ENCODE measurements around the gene PAK4. TPM values are rescaled to one million over a fixed set of nuclear protein-coding genes. Genes with fewer than 3 reads are reported as not detected.

PAK4 gene
- total and polyA plus RNA-seq, 10 of the 15 experiments (the other 5 are each of a cell fraction or from before 2014, with no cell fraction given): 0.08 to 19.3 (median 5.9) TPM

DNA sequence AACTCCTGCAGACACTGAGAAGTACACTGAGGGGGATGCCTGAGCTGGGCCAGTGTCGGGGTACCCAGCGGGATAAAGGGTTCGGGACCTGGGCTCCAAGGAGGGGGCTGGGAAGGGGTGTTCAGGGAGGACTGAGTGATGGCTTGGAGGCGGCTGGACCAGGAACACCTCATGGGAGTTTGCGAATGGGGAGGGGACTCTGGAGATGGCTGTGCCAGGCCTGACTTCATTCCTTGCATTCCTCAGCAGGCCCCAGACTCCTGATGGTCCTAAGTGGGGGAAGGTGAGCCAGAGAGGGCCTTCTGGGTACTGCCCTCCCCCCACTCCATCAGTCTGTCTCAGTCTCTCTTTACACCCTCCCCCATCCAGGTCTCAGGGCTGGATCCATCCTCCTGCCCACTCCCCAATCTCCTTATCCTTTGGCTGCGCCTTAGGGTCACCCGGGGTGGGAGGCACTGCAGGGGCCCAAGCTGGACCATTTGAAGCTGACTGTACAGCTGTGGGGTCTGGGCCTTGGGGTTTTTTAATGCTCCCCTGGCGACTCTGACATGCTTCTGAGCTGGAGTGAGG is 13.8 kb downstream of the PAK4 start:
- no peak for FAIRE-seq
- WGBS (ENCODE audit: insufficient coverage, insufficient replicate concordance, low lambda C conversion rate, missing lambda C conversion rate): 63% methylated on average over 7 of the region's 8 CpGs
- BruUV-seq (replicated peaks): no TSS peak
- in situ Hi-C loops (cut with MboI) (no loop called here), intact Hi-C loops (cut with micrococcal nuclease; ENCODE audit: unreplicated experiment) (no loop called here)
- Histone ChIP-seq H3K4me2 (ENCODE audit: control insufficient read depth, insufficient read depth) (no peak overlapping the region), H4K20me1 (ENCODE audit: control insufficient read depth, insufficient read depth) (no peaks in the 10 kb centered on the region), H2AFZ (ENCODE audit: control insufficient read depth, low read depth, low read length) (no peak overlapping the region), H3K36me3 (ENCODE audit: control insufficient read depth in 2 of 2, insufficient read depth in 2 of 2, low read length in 1 of 2) (no peaks in the 10 kb centered on the region; a peak in 1 of 4 replicates), H3K9me3 (replicated peaks; ENCODE audit: control insufficient read depth, insufficient read depth, low read length) (no peaks in the 10 kb centered on the region), H3K27ac (ENCODE audit: control insufficient read depth, insufficient read depth) (no peak overlapping the region), H3K27me3 (replicated peaks in 1 of 2; ENCODE audit: control insufficient read depth in 2 of 2, insufficient read depth in 2 of 2, low read length in 1 of 2) (no peaks in the 10 kb centered on the region), H3K4me1 (ENCODE audit: control insufficient read depth, insufficient read depth, low read length) (0 out of 2 replicates have a peak, but pooled peaks cover 2% of the 10 kb centered on the region), H3K9ac (ENCODE audit: control insufficient read depth, insufficient read depth, low read length) (no peak overlapping the region), H3K4me3 (no peak overlapping the region), H3K79me2 (ENCODE audit: control insufficient read depth, insufficient read depth, low read length) (no peaks in the 10 kb centered on the region)
- DNase-seq (ENCODE audit: low read depth, low spot score): no peak
- POLR2A ChIA-PET: interaction anchor here (0.5 to 0.6 kb wide), 2 partner anchors 117 to 163 kb away, joined by 3 to 6 read pairs; no protein-coding TSS in a partner anchor
- RAD21 ChIA-PET (ENCODE audit: unreplicated experiment): no interaction called here
- no peak for ATAC-seq
- CTCF ChIA-PET: interaction anchor here (1.4 to 1.7 kb wide), 2 partner anchors 17 to 31 kb away, joined by 3 to 7 read pairs; no protein-coding TSS in a partner anchor
- TF ChIP-seq SREBF2 (IDR thresholded peaks at IDR 0.05; ENCODE audit: low read length): no peak
- TF ChIP-seq, protein P1, sequence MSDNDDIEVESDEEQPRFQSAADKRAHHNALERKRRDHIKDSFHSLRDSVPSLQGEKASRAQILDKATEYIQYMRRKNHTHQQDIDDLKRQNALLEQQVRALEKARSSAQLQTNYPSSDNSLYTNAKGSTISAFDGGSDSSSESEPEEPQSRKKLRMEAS (IDR thresholded peaks at IDR 0.05; ENCODE audit: low read depth, low read length): no peak
- TF ChIP-seq IKZF2 (IDR thresholded peaks at IDR 0.05): no peak
- TF ChIP-seq ZSCAN29 (IDR thresholded peaks at IDR 0.05): no peak
- no peak for TF ChIP-seq ZNF24 (IDR thresholded peaks at IDR 0.05)
- no peak for TF ChIP-seq BHLHE40 (IDR thresholded peaks at IDR 0.05; ENCODE audit: borderline replicate concordance in 1 of 2, low read depth in 2 of 2, low read length in 1 of 2)
- no peak for TF ChIP-seq ZZZ3 (IDR thresholded peaks at IDR 0.05; ENCODE audit: control insufficient read depth, insufficient read length, low read depth)
- no peak for TF ChIP-seq RELA (IDR thresholded peaks at IDR 0.05; ENCODE audit: borderline replicate concordance, partially characterized antibody)
- TF ChIP-seq NRF1 (conservative IDR thresholded peaks at IDR 0.05; ENCODE audit: low read depth, low read length): no peak
- no peak for TF ChIP-seq GABPA (IDR thresholded peaks at IDR 0.05; ENCODE audit: low read depth)
- TF ChIP-seq HDAC2 (IDR thresholded peaks at IDR 0.05): no peak
- TF ChIP-seq, protein P2, sequence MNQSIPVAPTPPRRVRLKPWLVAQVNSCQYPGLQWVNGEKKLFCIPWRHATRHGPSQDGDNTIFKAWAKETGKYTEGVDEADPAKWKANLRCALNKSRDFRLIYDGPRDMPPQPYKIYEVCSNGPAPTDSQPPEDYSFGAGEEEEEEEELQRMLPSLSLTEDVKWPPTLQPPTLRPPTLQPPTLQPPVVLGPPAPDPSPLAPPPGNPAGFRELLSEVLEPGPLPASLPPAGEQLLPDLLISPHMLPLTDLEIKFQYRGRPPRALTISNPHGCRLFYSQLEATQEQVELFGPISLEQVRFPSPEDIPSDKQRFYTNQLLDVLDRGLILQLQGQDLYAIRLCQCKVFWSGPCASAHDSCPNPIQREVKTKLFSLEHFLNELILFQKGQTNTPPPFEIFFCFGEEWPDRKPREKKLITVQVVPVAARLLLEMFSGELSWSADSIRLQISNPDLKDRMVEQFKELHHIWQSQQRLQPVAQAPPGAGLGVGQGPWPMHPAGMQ (IDR thresholded peaks at IDR 0.05; ENCODE audit: borderline replicate concordance): no peak
- no peak for TF ChIP-seq PAX5 (IDR thresholded peaks at IDR 0.05; ENCODE audit: borderline replicate concordance, low read depth, low read length)
- TF ChIP-seq, protein P3, sequence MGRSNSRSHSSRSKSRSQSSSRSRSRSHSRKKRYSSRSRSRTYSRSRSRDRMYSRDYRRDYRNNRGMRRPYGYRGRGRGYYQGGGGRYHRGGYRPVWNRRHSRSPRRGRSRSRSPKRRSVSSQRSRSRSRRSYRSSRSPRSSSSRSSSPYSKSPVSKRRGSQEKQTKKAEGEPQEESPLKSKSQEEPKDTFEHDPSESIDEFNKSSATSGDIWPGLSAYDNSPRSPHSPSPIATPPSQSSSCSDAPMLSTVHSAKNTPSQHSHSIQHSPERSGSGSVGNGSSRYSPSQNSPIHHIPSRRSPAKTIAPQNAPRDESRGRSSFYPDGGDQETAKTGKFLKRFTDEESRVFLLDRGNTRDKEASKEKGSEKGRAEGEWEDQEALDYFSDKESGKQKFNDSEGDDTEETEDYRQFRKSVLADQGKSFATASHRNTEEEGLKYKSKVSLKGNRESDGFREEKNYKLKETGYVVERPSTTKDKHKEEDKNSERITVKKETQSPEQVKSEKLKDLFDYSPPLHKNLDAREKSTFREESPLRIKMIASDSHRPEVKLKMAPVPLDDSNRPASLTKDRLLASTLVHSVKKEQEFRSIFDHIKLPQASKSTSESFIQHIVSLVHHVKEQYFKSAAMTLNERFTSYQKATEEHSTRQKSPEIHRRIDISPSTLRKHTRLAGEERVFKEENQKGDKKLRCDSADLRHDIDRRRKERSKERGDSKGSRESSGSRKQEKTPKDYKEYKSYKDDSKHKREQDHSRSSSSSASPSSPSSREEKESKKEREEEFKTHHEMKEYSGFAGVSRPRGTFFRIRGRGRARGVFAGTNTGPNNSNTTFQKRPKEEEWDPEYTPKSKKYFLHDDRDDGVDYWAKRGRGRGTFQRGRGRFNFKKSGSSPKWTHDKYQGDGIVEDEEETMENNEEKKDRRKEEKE (IDR thresholded peaks at IDR 0.05): no peak
- no peak for TF ChIP-seq TCF7 (IDR thresholded peaks at IDR 0.05; ENCODE audit: borderline replicate concordance)
- no peak for TF ChIP-seq WRNIP1 (IDR thresholded peaks at IDR 0.05; ENCODE audit: borderline replicate concordance, low read depth, low read length)
- SMC1A ChIA-PET (ENCODE audit: uncharacterized antibody, unreplicated experiment): no interaction called here
